ENCODE data around the gene XRCC3.

GRCh38 chr14:103684471-103684870 lies 30.8 kb downstream of the XRCC3 start:
- TF ChIP-seq CTCF (IDR thresholded peaks at IDR 0.05) (no peak), POLR2AphosphoS5 (IDR thresholded peaks at IDR 0.05; ENCODE audit: insufficient read depth in 1 of 2, low read depth in 1 of 2) (no peak), POLR2A (IDR thresholded peaks at IDR 0.05) (no peak)

Data from vagina (tissue), 2 donors.